Neutrophil (primary cell): ENCODE measurements around the gene NEURL1.

Experiments
- H3K27ac ChIP-seq: fragments of 200-600 bp; sonication (generic); 2 replicates; pipeline ENCODE4 v1.5.1; 2016; ENCODE audit warnings: mild to moderate bottlenecking, moderate library complexity
- H3K27me3 ChIP-seq: fragments of 200-600 bp; sonication (generic); 2 replicates; pipeline ENCODE4 v1.6.0; 2016; ENCODE audit warnings: mild to moderate bottlenecking
- H3K36me3 ChIP-seq: fragments of 200-600 bp; sonication (generic); 2 replicates; pipeline ENCODE4 v1.5.1; 2017
- H3K4me1 ChIP-seq, 2 experiments: fragments of 200-600 bp in 1 of 2; sonication (generic) in 1 of 2; 1 replicate in 1 of 2; 2 replicates in 1 of 2; pipeline versions ENCODE4 v1.5.1 to v1.6.1; 2013 to 2016; ENCODE audit warnings: low read depth in 1 of 2, low read length in 1 of 2, mild to moderate bottlenecking in 1 of 2, moderate library complexity in 1 of 2; ENCODE audit not compliant: control insufficient read depth in 1 of 2, insufficient read depth in 1 of 2
- H3K4me3 ChIP-seq, 2 experiments: fragments of 200-600 bp in 1 of 2; sonication (generic) in 1 of 2; 1 replicate in 1 of 2; 2 replicates in 1 of 2; pipeline ENCODE4 v1.5.1; 2013 to 2016; ENCODE audit warnings: low read depth in 1 of 2, low read length in 1 of 2, mild to moderate bottlenecking in 1 of 2, moderate library complexity in 1 of 2
- H3K9me3 ChIP-seq: fragments of 200-600 bp; sonication (generic); 2 replicates; pipeline ENCODE4 v1.5.1; 2016
- CTCF ChIP-seq: fragments of 200-600 bp; sonication (generic); IDR thresholded peaks from 2 replicates; pipeline ENCODE4 v1.5.1; 2016; ENCODE audit warnings: antibody characterized with exemption

Gene NEURL1

GRCh38 chr10:103533827-103534226, 40.3 kb downstream of the NEURL1 start:
- H3K27me3 ChIP-seq, result peaks cover 10% of the 10 kb centered on the region
- no peak for TF ChIP-seq CTCF
- H3K36me3 ChIP-seq, result no peaks in the 10 kb centered on the region
- no peak overlapping the region for H3K27ac ChIP-seq
- no peaks in the 10 kb centered on the region for H3K4me1 ChIP-seq
- no peak overlapping the region for H3K4me3 ChIP-seq
- no peaks in the 10 kb centered on the region for H3K9me3 ChIP-seq

GRCh38 chr10:103534621-103535498, 41.4 kb downstream of the NEURL1 start:
- Histone ChIP-seq H3K4me1 (no peaks in the 10 kb centered on the region), H3K27ac (no peak overlapping the region), H3K27me3 (peaks cover 10% of the 10 kb centered on the region), H3K9me3 (no peaks in the 10 kb centered on the region), H3K36me3 (no peaks in the 10 kb centered on the region), H3K4me3 (no peak overlapping the region)
- TF ChIP-seq CTCF, result no peak

- no peaks in the 10 kb centered on the region for H3K4me1 ChIP-seq
- peaks cover 10% of the 10 kb centered on the region for H3K27me3 ChIP-seq
These were observed 42.1 kb downstream of the NEURL1 start for GRCh38 chr10:103535595-103535994.

GRCh38 chr10:103539751-103540150, 46.2 kb downstream of the NEURL1 start:
- Histone ChIP-seq H3K27me3 (peaks cover 46% of the 10 kb centered on the region), H3K4me3 (no peak overlapping the region), H3K36me3 (no peaks in the 10 kb centered on the region), H3K4me1 (no peaks in the 10 kb centered on the region), H3K9me3 (no peaks in the 10 kb centered on the region), H3K27ac (no peak overlapping the region)
- TF ChIP-seq CTCF, result no peak

More at GRCh38 chr10:103535595-103535994, 42.1 kb downstream of the NEURL1 start:
- H3K9me3 ChIP-seq, result no peaks in the 10 kb centered on the region
- no peaks in the 10 kb centered on the region for H3K36me3 ChIP-seq
- no peak overlapping the region for H3K27ac ChIP-seq
- no peak overlapping the region for H3K4me3 ChIP-seq
- TF ChIP-seq CTCF, result no peak

GRCh38 chr10:103540722-103541121, 47.2 kb downstream of the NEURL1 start:
- Histone ChIP-seq H3K4me1 (no peaks in the 10 kb centered on the region), H3K27me3 (peaks cover 43% of the 10 kb centered on the region), H3K4me3 (no peak overlapping the region), H3K9me3 (no peaks in the 10 kb centered on the region), H3K36me3 (no peaks in the 10 kb centered on the region), H3K27ac (no peak overlapping the region)
- TF ChIP-seq CTCF, result no peak
